ENCODE measurements around the gene CEP192. TPM values are rescaled to one million over a fixed set of nuclear protein-coding genes. Genes with fewer than 3 reads are reported as not detected.

Gene CEP192
- polyA plus RNA-seq, 3 donors, result 3.0 to 29.6 (median 3.7) TPM

DNA sequence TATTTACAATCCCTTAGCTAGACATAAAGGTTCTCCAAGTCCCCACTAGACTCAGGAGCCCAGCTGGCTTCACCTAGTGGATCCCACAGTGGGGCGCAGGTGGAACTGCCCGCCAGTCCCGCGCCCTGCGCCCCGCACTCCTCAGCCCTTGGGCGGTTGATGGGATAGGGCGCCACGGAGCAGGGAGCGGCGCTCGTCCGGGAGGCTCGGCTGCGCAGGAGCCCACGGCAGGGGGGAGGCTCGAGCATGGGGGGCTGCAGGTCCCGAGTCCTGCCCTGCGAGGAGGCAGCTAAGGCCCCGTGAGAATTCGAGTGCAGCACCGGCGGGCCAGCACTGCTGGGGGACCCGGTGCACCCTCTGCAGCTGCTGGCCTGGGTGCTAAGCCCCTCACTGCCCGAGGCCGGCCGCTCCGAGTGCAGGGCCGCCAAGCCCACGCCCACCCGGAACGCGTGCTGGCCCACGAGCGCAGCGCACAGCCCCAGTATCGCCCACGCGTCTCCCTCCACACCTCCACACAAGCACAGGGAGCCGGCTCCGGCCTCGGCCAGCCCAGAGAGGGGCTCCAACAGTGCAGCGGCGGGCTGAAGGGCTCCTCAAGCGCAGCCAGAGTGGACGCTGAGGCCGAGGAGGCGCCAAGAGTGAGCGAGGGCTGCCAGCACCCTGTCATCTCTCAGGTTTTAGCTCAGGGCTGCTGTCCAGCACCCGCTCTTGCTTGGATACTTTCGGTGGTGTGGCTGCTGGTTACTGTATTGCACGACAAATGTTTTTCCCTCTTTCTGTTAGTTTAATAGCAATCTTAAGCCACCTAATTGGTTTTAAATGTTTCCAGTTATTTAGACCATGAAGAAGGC, 143.6 kb downstream of the CEP192 start:
- no peak overlapping the region for H3K27ac ChIP-seq (ENCODE audit: low read depth in 1 of 2, low read length in 2 of 2)
- H3K27me3 ChIP-seq (ENCODE audit: control insufficient read depth in 2 of 2, insufficient read depth in 2 of 2, low read length in 2 of 2), result peaks cover 0 to 18% of the 10 kb centered on the region in 2 donors
- peak overlapping the region in 1 of 7 donors; percentile 31 for H3K27ac Mint-ChIP-seq
- peaks cover 9 to 38% (median 17%) of the 10 kb centered on the region in 7 donors for H3K9me3 Mint-ChIP-seq
- no peaks in the 10 kb centered on the region for H4K20me1 ChIP-seq (ENCODE audit: insufficient read depth, low read length)
- H3K27me3 Mint-ChIP-seq (ENCODE audit: low read depth in 3 of 3), result peaks cover 13 to 34% (median 19%) of the 10 kb centered on the region in 3 donors
- H3K36me3 ChIP-seq (replicated peaks in 1 of 2; ENCODE audit: control insufficient read depth in 1 of 2, insufficient read depth in 2 of 2, low read length in 2 of 2), result no peaks in the 10 kb centered on the region
- no peaks in the 10 kb centered on the region for H3K79me2 ChIP-seq (ENCODE audit: insufficient read depth, low read length)
- H3K4me1 Mint-ChIP-seq, result peaks cover 24% of the 10 kb centered on the region
- 93% methylated on average over 38 of the region's 52 CpGs for WGBS (ENCODE audit: insufficient coverage)
- no peak overlapping the region for H2AFZ ChIP-seq (ENCODE audit: insufficient read depth, low read depth, low read length, poor library complexity, severe bottlenecking)
- no peak for DNase-seq
- peaks cover 20 to 22% of the 10 kb centered on the region in 2 donors for H3K4me1 ChIP-seq (ENCODE audit: control insufficient read depth in 1 of 2, insufficient read depth in 2 of 2, low read length in 2 of 2)
- H3K9ac ChIP-seq (ENCODE audit: insufficient read depth, low read length, poor library complexity, severe bottlenecking), result no peak overlapping the region
- peaks cover 7 to 9% of the 10 kb centered on the region in 2 donors for H3K36me3 Mint-ChIP-seq
- H3K4me2 ChIP-seq (replicated peaks; ENCODE audit: extremely low read depth, low read length, poor library complexity, severe bottlenecking), result no peak overlapping the region
- H3K4me3 Mint-ChIP-seq, result peak overlapping the region; percentile 96 to 100
- H3K4me3 ChIP-seq (replicated peaks in 1 of 3; ENCODE audit: low read depth in 2 of 3, low read length in 3 of 3), result no peak overlapping the region
- TF ChIP-seq, protein P1, sequence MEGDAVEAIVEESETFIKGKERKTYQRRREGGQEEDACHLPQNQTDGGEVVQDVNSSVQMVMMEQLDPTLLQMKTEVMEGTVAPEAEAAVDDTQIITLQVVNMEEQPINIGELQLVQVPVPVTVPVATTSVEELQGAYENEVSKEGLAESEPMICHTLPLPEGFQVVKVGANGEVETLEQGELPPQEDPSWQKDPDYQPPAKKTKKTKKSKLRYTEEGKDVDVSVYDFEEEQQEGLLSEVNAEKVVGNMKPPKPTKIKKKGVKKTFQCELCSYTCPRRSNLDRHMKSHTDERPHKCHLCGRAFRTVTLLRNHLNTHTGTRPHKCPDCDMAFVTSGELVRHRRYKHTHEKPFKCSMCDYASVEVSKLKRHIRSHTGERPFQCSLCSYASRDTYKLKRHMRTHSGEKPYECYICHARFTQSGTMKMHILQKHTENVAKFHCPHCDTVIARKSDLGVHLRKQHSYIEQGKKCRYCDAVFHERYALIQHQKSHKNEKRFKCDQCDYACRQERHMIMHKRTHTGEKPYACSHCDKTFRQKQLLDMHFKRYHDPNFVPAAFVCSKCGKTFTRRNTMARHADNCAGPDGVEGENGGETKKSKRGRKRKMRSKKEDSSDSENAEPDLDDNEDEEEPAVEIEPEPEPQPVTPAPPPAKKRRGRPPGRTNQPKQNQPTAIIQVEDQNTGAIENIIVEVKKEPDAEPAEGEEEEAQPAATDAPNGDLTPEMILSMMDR (IDR thresholded peaks at IDR 0.05), result no peak
- intact Hi-C loops (cut with micrococcal nuclease), result loop anchor here in 1 of 2 donors (5.0 kb wide), 2 partner anchors 142 to 593 kb away; partner anchors contain the start of genes CEP192, FAM210A and RNMT
- peaks cover 4 to 17% of the 10 kb centered on the region in 2 donors for H3K9me3 ChIP-seq (replicated peaks in 1 of 2; ENCODE audit: control insufficient read depth in 1 of 2, insufficient read depth in 1 of 2, low read length in 2 of 2)

DNA sequence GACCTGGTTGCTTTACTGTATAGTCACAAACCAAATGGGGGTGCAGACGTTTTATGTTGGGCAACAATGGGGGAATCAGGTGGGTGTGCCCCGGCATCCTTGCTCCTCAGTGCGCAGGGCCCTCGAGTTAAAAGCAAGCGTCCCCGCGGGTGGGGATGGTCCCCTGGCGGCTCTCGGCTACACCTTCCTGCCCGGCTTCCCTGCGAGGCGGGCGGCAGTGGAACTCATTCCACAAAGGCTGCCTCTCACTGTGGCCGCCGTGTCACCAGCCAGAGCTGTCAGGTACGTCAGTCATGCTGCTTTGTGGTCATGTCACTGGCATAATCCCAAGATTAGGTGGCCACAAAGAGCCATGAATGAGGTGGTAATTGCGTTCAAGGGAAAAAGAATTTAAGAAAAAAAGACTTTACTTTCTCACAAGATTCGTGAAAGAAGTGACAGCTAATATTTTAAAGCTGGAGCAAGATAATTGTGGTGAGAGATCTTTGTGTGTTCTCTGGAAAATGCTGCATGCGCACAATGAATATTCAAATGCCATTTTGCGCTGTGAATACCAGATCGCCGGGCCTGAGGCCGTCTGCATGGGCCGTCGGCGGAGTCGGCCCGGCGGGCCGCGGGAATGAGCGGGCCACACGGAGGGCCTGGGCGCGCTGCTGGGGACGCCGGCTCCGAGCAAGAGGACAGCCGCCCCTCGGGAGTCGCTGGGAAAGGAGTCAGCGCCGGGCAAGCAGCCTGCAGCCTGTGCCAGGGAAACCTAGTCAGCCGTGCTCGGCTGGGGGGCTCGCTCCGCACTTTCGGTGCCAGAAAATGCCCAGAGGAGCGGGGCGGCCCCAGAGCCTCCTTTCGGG, 145.1 kb downstream of the CEP192 start:
- H3K27me3 Mint-ChIP-seq (ENCODE audit: low read depth in 3 of 3), result peaks cover 13 to 34% (median 21%) of the 10 kb centered on the region in 3 donors
- H3K4me3 Mint-ChIP-seq, result peak overlapping the region; percentile 96 to 100
- H3K9me3 ChIP-seq (replicated peaks in 1 of 2; ENCODE audit: control insufficient read depth in 1 of 2, insufficient read depth in 1 of 2, low read length in 2 of 2), result peaks cover 4 to 17% of the 10 kb centered on the region in 2 donors
- no peaks in the 10 kb centered on the region for H4K20me1 ChIP-seq (ENCODE audit: insufficient read depth, low read length)
- H3K36me3 ChIP-seq (replicated peaks in 1 of 2; ENCODE audit: control insufficient read depth in 1 of 2, insufficient read depth in 2 of 2, low read length in 2 of 2), result no peaks in the 10 kb centered on the region
- peak overlapping the region; percentile 99 for H2AFZ ChIP-seq (ENCODE audit: insufficient read depth, low read depth, low read length, poor library complexity, severe bottlenecking)
- TF ChIP-seq, protein P1 (IDR thresholded peaks at IDR 0.05), result no peak
- WGBS (ENCODE audit: insufficient coverage), result 1% methylated on average over 49 of the region's 51 CpGs
- no peaks in the 10 kb centered on the region for H3K79me2 ChIP-seq (ENCODE audit: insufficient read depth, low read length)
- peak overlapping the region in 1 of 7 donors; percentile 68 for H3K27ac Mint-ChIP-seq
- H3K4me1 ChIP-seq (ENCODE audit: control insufficient read depth in 1 of 2, insufficient read depth in 2 of 2, low read length in 2 of 2), result peaks cover 20 to 22% of the 10 kb centered on the region in 2 donors
- peak overlapping the region; percentile 53 to 95 (median 82) for H3K4me3 ChIP-seq (replicated peaks in 1 of 3; ENCODE audit: low read depth in 2 of 3, low read length in 3 of 3)
- peak overlapping the region; percentile 92 for H3K9ac ChIP-seq (ENCODE audit: insufficient read depth, low read length, poor library complexity, severe bottlenecking)
- peak overlapping the region in 1 of 2 donors; percentile 91 for H3K27ac ChIP-seq (ENCODE audit: low read depth in 1 of 2, low read length in 2 of 2)
- no peak for DNase-seq
- H3K36me3 Mint-ChIP-seq, result peaks cover 3 to 7% of the 10 kb centered on the region in 2 donors
- intact Hi-C loops (cut with micrococcal nuclease), result loop anchor here in 1 of 2 donors (5.0 kb wide), 2 partner anchors 144 to 591 kb away; partner anchors contain the start of genes CEP192, FAM210A and RNMT
- H3K9me3 Mint-ChIP-seq, result peaks cover 9 to 41% (median 17%) of the 10 kb centered on the region in 7 donors
- H3K27me3 ChIP-seq (ENCODE audit: control insufficient read depth in 2 of 2, insufficient read depth in 2 of 2, low read length in 2 of 2), result peaks cover 0 to 18% of the 10 kb centered on the region in 2 donors
- H3K4me2 ChIP-seq (replicated peaks; ENCODE audit: extremely low read depth, low read length, poor library complexity, severe bottlenecking), result peak overlapping the region; percentile 84
- peaks cover 24% of the 10 kb centered on the region for H3K4me1 Mint-ChIP-seq
